GM21360 (cell line): Measurements from ENCODE around the gene GLIS1.

Experiments used
- ATAC-seq: cut with Tn5 transposase; IDR thresholded peaks from one replicate; pipeline ENCODE4 v1.9.1; 2021; ENCODE audit warnings: mild to moderate bottlenecking, moderate library complexity; ENCODE audit not compliant: unreplicated experiment

GLIS1 gene

GRCh38 chr1:53696051-53696450 lies 42.9 kb downstream of the GLIS1 start:
- ATAC-seq = no peak

- no peak for ATAC-seq
Measured at GRCh38 chr1:53695116-53695515, 43.8 kb downstream of the GLIS1 start.

GRCh38 chr1:53694718-53695091 lies 44.3 kb downstream of the GLIS1 start:
- no peak for ATAC-seq

- no peak for ATAC-seq
Measured at GRCh38 chr1:53693773-53694717, 44.9 kb downstream of the GLIS1 start.

GRCh38 chr1:53693339-53693738 lies 45.6 kb downstream of the GLIS1 start:
- ATAC-seq = no peak

GRCh38 chr1:53691326-53691725 lies 47.6 kb downstream of the GLIS1 start:
- no peak for ATAC-seq

GRCh38 chr1:53690411-53690810 lies 48.6 kb downstream of the GLIS1 start:
- ATAC-seq = no peak

GRCh38 chr1:53689736-53690326 lies 49.1 kb downstream of the GLIS1 start:
- no peak for ATAC-seq

- ATAC-seq = no peak
Measured at GRCh38 chr1:53689223-53689622, 49.7 kb downstream of the GLIS1 start.

- no peak for ATAC-seq
Measured at GRCh38 chr1:53688381-53689102, 50.4 kb downstream of the GLIS1 start.

- no peak for ATAC-seq
Measured at GRCh38 chr1:53687901-53688300, 51.1 kb downstream of the GLIS1 start.

- ATAC-seq = no peak
Measured at GRCh38 chr1:53687426-53687825, 51.5 kb downstream of the GLIS1 start.

- ATAC-seq = no peak
Measured at GRCh38 chr1:53686965-53687267, 52.0 kb downstream of the GLIS1 start.

GRCh38 chr1:53686091-53686964 lies 52.6 kb downstream of the GLIS1 start:
- no peak for ATAC-seq

GRCh38 chr1:53685272-53686051 lies 53.5 kb downstream of the GLIS1 start:
- no peak for ATAC-seq

GRCh38 chr1:53684741-53685140 lies 54.2 kb downstream of the GLIS1 start:
- no peak for ATAC-seq

GRCh38 chr1:53683986-53684740 lies 54.8 kb downstream of the GLIS1 start:
- ATAC-seq = no peak

GRCh38 chr1:53682881-53683280 lies 56.1 kb downstream of the GLIS1 start:
- ATAC-seq = no peak

- ATAC-seq = no peak
Measured at GRCh38 chr1:53681977-53682685, 56.8 kb downstream of the GLIS1 start.
